DND-41 (cell line): ENCODE data around the gene CDC6.

Experiments used
- CTCF ChIP-seq: IDR thresholded peaks from 2 replicates; pipeline ENCODE4 v1.5.1; 2012; ENCODE audit warnings: borderline replicate concordance, low read length, moderate library complexity, mild to moderate bottlenecking; ENCODE audit not compliant: poor library complexity, severe bottlenecking; ENCODE audit errors: extremely low read depth
- EZH2 ChIP-seq: IDR thresholded peaks from 3 replicates; pipeline ENCODE4 v1.6.1; 2012; ENCODE audit warnings: borderline replicate concordance, low read depth, mild to moderate bottlenecking, moderate library complexity, low read length, inconsistent platforms; ENCODE audit not compliant: severe bottlenecking

- no peak for TF ChIP-seq CTCF
- TF ChIP-seq EZH2, result no peak
Observed at GRCh38 chr17:40331743-40332641, 44.3 kb downstream of the CDC6 start.
